IMR-90 (cell line): ENCODE measurements around the gene FAM171A1.

Experiments used
- BHLHE40 ChIP-seq: fragments of 150-350 bp; IDR thresholded peaks from 2 replicates; pipeline ENCODE4 v1.6.1; 2016; ENCODE audit warnings: mild to moderate bottlenecking, low read depth, low read length
- CEBPB ChIP-seq: IDR thresholded peaks from 2 replicates; pipeline ENCODE4 v1.6.1; 2012; ENCODE audit warnings: low read depth, low read length, improper control_type of control experiment
- CTCF ChIP-seq: conservative IDR thresholded peaks from 2 replicates; pipeline ENCODE4 v1.5.1; 2012; ENCODE audit warnings: mild to moderate bottlenecking, low read depth, low read length, improper control_type of control experiment
- ELK1 ChIP-seq: fragments of 150-350 bp; IDR thresholded peaks from 2 replicates; pipeline ENCODE4 v1.6.1; 2016; ENCODE audit warnings: low read depth, mild to moderate bottlenecking, low read length, moderate library complexity, borderline replicate concordance
- MAFK ChIP-seq: IDR thresholded peaks from 2 replicates; pipeline ENCODE4 v1.6.1; 2012; ENCODE audit warnings: low read depth, low read length, improper control_type of control experiment
- MXI1 ChIP-seq: IDR thresholded peaks from 2 replicates; pipeline ENCODE4 v1.6.1; 2012; ENCODE audit warnings: low read depth, mild to moderate bottlenecking, low read length, moderate library complexity, borderline replicate concordance
- NFE2L2 ChIP-seq: fragments of 150-350 bp; IDR thresholded peaks from 2 replicates; pipeline ENCODE4 v1.6.1; 2016; ENCODE audit warnings: low read depth, mild to moderate bottlenecking, low read length
- POLR2A ChIP-seq: IDR thresholded peaks from 2 replicates; pipeline ENCODE4 v1.6.1; 2012; ENCODE audit warnings: mild to moderate bottlenecking, low read depth, low read length
- RAD21 ChIP-seq: IDR thresholded peaks from 2 replicates; pipeline ENCODE4 v1.6.1; 2012; ENCODE audit warnings: low read length, improper control_type of control experiment
- RCOR1 ChIP-seq: IDR thresholded peaks from 2 replicates; pipeline ENCODE4 v1.6.1; 2012; ENCODE audit warnings: mild to moderate bottlenecking, low read length, improper control_type of control experiment; ENCODE audit not compliant: insufficient replicate concordance
- SMC3 ChIP-seq: fragments of 150-350 bp; IDR thresholded peaks from 2 replicates; pipeline ENCODE4 v1.6.1; 2016; ENCODE audit warnings: low read depth, mild to moderate bottlenecking, antibody characterized with exemption, low read length, moderate library complexity
- USF2 ChIP-seq: fragments of 150-350 bp; IDR thresholded peaks from 2 replicates; pipeline ENCODE4 v1.6.1; 2017; ENCODE audit warnings: mild to moderate bottlenecking, antibody characterized with exemption, low read length, low read depth

GRCh38 chr10:15385552-15386455 lies 14.7 kb upstream of the FAM171A1 start:
- TF ChIP-seq CTCF = no peak
- TF ChIP-seq USF2 = no peak
- TF ChIP-seq POLR2A = no peak
- TF ChIP-seq MAFK = no peak
- TF ChIP-seq CEBPB = no peak
- no peak for TF ChIP-seq RCOR1
- TF ChIP-seq BHLHE40 = no peak
- no peak for TF ChIP-seq RAD21
- no peak for TF ChIP-seq SMC3
- TF ChIP-seq MXI1 = no peak
- no peak for TF ChIP-seq ELK1
- TF ChIP-seq NFE2L2 = no peak
